Choroid plexus epithelial cell (primary cell): ENCODE results near the gene CPA1.

Experiments
- DNase-seq: peaks from one replicate; pipeline ENCODE4 v3.0.0-alpha.2; 2010; ENCODE audit warnings: low read depth
- H3K4me3 ChIP-seq: 2 replicates; pipeline ENCODE4 v1.5.1; 2011; ENCODE audit warnings: low read depth, mild to moderate bottlenecking, control low read depth, low read length, moderate library complexity
- TF ChIP-seq, protein P1 (sequence below): conservative IDR thresholded peaks from 2 replicates; pipeline ENCODE4 v1.5.1; 2011; ENCODE audit warnings: low read depth, mild to moderate bottlenecking, control low read depth, inconsistent platforms, low read length, moderate library complexity

Gene CPA1

DNA sequence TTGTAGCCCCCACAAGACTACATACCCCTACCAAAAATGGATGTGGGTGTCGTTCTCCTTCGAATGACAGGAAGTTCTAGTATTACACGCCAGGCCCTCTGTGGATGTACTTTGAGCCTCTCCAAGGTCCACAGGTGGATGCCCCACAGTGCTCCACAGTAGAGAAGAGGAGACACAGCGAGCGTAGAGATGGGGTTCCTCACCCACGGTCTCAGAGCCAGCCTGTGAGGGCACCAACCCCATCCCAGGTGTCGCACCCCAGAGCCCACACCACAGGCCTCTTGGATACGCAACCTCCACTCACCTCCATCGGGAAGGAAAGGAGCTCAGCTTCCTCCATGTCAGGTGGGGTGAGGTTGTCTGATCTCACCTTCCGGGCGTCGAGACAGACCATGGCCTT is 33.4 kb upstream of the CPA1 start:
- TF ChIP-seq, protein P1, sequence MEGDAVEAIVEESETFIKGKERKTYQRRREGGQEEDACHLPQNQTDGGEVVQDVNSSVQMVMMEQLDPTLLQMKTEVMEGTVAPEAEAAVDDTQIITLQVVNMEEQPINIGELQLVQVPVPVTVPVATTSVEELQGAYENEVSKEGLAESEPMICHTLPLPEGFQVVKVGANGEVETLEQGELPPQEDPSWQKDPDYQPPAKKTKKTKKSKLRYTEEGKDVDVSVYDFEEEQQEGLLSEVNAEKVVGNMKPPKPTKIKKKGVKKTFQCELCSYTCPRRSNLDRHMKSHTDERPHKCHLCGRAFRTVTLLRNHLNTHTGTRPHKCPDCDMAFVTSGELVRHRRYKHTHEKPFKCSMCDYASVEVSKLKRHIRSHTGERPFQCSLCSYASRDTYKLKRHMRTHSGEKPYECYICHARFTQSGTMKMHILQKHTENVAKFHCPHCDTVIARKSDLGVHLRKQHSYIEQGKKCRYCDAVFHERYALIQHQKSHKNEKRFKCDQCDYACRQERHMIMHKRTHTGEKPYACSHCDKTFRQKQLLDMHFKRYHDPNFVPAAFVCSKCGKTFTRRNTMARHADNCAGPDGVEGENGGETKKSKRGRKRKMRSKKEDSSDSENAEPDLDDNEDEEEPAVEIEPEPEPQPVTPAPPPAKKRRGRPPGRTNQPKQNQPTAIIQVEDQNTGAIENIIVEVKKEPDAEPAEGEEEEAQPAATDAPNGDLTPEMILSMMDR: no peak
- H3K4me3 ChIP-seq: no peak overlapping the region
- no peak for DNase-seq

DNA sequence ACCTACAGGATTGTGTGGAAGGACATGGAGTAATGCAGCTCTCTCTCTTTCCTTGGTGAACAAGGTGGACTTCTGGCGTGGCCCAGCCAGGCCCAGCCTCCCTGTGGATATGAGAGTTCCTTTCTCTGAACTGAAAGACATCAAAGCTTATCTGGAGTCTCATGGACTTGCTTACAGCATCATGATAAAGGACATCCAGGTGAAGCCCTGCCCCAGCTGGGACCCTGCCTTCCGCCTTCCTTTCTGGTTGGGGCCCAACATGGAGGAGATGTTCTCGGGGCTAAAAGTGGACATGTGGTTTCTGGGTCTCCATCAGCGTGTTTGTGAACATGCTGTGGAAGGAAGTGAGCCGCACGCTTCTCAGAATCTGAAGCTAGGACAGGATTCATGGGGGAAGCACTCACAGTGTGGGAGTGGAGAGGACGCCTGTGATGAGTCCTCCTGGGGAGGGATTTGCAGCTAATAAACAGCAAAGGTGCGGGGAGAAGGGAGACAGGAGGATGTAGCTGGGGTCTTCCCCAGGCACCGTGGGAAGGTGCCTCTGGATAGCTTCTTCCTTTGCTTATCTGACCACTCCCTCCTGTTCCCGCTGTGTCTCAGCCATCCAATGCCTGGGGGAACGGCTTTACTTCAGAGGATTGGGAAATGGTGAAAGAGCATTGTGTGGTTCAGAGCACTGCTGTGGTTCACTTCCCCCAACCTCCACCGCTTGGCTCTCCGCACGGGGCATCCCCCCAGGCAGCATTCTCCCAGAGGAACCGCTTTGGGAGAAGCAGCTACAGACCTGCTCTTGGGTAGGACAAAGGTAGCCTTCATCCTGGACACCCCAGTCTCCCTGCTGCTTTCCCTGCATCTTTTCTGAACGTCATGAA is 30.1 kb upstream of the CPA1 start:
- no peak overlapping the region for H3K4me3 ChIP-seq
- TF ChIP-seq, protein P1: no peak
- peak; percentile 82 for DNase-seq

DNA sequence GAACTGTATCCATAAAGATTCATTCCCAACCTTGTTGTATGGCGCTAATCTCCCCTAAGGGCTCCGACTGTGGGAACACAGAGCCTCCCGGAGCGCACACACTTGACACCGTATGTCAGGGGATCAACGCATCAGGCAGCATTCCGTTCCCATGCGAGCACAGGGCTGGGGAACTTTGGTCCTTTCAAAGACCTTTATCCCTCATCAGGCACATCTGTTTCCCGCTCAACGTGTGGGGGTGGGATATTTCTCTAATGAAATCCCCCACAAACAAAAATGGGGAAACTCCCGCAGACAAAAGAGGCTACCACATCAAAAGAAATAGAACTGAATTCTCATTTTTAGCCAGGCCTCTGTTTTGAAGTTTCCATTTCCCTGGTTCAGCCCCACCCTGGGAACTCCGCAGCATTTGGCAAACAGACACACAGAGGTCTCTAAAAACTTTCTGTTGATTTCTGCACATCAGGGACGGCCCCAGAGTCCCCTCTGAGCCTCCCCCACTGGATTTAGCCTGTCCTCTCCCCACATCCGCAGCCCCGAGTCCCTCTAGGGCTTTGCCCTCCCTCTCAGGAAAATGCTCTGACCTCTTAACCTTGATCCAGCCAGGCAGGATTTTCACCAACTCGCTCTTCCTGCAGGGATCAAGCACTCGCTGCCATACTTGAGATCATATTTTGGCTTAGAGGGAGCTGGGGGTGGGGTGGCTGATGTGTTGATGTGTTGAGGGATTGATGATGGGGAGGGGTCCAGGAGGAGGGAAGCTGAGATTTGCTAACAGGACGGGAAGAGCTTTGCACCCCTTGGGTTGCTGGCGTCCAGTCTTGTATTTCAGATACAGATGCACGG is 29.1 kb upstream of the CPA1 start:
- H3K4me3 ChIP-seq: no peak overlapping the region
- DNase-seq: peak; percentile 57
- TF ChIP-seq, protein P1: no peak

DNA sequence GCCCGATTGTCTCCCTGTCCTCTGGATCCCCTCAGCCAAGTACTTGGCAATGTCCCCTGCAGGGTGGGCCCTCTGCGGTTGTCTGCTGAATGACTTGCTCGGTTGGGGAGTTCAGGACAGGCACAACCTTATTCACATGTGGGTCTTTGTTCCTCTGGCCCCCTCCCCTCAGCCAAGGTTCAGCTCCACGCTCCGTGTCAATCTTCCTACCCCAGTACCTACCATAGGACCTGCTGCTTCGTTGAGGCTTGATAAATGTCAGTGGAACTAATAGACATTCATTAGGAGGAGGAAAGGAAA is 28.6 kb upstream of the CPA1 start:
- TF ChIP-seq, protein P1: no peak
- no peak overlapping the region for H3K4me3 ChIP-seq
- DNase-seq: no peak

GRCh38 chr7:130352194-130353074 is 27.9 kb upstream of the CPA1 start:
- TF ChIP-seq, protein P1: no peak
- H3K4me3 ChIP-seq: no peak overlapping the region
- peak; percentile 78 for DNase-seq

- TF ChIP-seq, protein P1: no peak
- DNase-seq: no peak
- no peak overlapping the region for H3K4me3 ChIP-seq
These were observed 27.1 kb upstream of the CPA1 start for GRCh38 chr7:130353196-130353595.
